HG03196 (cell line): Measurements from ENCODE around the gene KLHL10.

Experiments
- ATAC-seq: cut with Tn5 transposase; IDR thresholded peaks from one replicate; pipeline ENCODE4 v1.9.1; 2021; ENCODE audit not compliant: unreplicated experiment

Gene KLHL10

GRCh38 chr17:41892021-41892376 lies 54.4 kb downstream of the KLHL10 start:
- ATAC-seq: no peak

GRCh38 chr17:41893384-41893783 lies 55.8 kb downstream of the KLHL10 start:
- no peak for ATAC-seq

- no peak for ATAC-seq
Observed at GRCh38 chr17:41894791-41895331, 57.2 kb downstream of the KLHL10 start.

- no peak for ATAC-seq
Observed at GRCh38 chr17:41895617-41896016, 58.0 kb downstream of the KLHL10 start.

GRCh38 chr17:41896726-41897125 lies 59.1 kb downstream of the KLHL10 start:
- ATAC-seq: no peak
